ENCODE measurements around the gene HDAC11.

HDAC11 gene

GRCh38 chr3:13544951-13545651, 65.0 kb downstream of the HDAC11 start:
- no peak for DNase-seq

- no peak for DNase-seq
Measured at GRCh38 chr3:13545952-13546454, 65.9 kb downstream of the HDAC11 start.

DNA sequence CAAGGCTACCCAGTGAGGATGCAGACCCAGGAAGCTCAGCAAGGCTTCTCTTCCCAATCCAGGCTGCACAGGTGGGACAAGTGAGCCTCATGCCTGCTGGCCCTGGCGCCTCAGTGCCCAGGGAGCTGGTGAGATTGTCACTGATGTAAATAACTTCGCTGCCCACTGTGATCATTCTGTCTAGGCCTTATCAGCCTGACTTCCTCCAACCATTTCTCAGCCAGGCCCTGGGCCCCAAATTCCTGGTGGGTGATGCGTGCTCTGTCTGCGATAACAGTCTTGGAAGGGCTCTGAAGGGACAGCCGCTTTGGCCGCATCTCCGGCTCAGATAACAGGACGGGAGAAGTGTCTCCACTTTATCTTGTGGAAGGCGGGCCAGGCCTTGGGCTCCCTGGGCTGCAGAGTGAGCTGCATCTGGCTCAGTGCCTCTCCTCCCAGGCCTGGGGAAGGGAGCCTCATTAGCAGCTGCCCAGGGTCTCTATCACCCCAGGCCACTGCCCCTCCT, 66.6 kb downstream of the HDAC11 start:
- DNase-seq: no peak

DNA sequence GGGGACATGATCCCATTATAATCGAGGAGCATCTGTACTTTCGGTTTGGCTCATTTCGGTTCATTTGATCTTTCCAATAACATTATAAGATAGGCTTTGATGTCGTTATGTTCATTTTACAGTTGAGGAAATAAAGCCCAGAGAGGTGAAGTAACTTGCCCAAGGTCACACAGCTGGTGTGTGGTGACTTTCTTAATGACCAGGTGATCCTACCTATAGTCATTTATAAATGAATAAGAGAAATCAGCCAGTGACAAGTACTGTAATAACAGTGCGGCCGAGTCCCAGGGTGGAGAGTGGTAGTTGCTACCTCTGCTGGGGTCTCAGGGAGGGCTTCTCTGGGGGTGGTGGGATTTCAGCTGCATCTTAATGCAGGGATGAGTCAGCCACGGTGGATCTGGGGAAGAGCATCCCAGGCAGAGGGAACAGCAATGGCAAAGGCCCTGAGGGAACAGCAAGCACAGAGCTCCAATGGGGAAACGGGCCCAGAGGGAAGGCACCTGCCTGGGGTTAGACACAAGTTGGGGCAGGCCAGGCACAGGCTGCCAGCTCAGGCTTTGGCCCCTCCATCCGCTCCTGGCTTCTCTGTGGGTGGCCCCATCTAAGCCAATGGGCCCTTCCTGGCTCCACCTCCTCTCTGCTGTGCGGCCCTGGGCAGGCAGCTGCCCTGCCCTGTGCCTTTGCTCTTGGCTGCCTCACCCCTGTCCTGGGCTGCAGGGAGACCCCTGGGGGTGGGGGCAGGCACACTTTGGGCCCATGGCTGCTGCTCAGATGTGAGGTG, 67.7 kb downstream of the HDAC11 start:
- DNase-seq: no peak

DNA sequence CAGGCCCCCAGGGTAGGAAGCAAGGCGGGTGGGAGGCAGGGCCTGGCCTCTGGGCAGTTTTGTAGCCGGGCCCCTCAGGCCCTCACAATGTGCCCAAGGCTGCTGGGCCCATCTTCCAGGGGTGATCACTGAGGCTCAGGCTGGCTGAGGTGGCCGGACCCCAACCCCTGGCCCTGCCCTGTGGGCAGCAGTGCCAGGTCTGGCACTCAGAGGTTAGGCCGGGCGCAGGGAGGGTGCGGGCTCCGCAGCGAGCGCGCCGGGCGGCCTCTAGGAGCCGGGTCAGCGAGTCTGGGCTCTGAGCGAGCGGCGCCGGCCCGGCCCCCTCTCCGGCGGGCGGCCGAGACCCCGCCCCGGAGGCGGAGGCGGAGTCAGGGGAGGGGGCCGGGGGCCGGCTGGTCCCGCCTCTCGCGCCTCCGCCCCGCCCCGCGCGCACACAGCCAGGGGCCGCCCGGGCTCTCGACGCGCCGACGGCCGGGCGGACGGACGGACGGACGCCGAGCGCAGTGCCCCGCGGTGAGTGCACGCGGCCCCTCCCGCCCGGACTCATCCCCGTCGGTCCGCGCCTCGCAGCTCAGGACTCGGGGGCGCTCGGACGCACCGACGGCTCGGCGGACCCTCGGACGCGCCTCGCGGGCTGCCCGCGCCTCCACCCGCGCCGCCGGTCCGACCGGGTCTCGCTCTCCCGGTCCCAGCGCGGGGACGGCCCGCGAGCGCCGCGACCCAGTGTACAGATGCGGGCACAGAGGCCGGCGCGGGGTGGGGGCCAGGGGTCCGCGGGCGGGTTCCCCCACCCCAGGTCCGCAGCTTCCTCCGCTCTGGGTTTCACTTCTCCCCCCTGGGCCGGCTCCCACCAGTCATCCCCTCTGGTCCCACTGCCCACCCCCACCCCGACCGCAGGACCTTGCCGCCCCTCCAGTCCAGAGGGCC, 68.9 kb downstream of the HDAC11 start, which contains the start of gene FBLN2:
TSS of gene FBLN2 (plus strand) at position 430 of the 927 bp plus-strand sequence. CDS start 21,231 bp downstream, outside the sequence.
- DNase-seq: no peak

DNA sequence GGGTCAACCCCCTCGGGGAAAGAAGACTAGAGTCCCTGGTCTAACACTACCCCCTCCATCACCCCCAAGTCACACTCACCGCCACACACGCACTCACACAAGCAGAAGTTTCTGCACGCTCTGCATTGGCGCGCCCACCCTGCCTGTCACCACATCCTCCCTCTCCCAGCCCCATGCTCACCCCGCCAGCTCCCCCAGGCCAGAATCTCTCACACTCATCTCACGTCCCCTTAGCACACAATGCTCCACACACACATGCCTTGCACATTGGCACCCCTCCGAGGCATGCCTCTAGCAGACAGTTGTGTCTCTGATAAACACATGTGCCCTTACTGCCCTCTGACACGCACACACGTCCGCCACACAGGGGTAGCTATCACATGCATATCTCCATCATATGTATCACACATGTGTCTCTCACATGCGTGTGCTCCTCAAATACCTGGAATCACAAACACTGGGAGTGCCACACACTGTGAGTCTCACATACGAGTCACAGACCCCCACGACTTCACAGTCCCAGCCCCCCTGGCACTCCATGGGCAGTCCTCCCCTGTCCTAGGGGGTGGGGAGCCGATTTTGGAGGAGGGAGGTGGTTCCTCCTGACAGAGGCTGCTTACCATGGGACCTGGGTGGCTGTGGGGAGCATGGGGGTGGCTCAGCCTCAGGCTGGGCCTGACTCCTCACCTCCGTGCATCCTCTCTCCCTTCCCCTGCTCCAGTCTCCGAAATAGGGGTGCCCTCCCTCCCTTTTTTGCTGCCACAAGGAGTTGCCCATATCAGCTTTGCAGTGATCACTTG, 69.7 kb downstream of the HDAC11 start:
- DNase-seq: no peak

DNA sequence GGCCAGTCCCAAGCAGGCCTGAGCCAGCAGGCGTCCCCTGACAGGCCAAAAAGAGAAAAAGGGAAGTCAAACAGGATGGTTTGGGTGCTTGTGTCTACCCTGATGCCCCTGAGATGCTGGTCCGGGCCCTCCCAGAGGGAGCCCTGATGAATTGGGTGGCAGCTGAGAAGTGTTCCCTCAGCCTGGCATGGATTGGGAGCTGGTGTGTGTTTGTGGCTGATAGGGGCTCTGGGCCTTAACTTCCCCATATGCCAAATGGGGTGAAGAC, 70.3 kb downstream of the HDAC11 start:
- DNase-seq: no peak

- DNase-seq: no peak
Measured at GRCh38 chr3:13550791-13551360, 70.8 kb downstream of the HDAC11 start.

DNA sequence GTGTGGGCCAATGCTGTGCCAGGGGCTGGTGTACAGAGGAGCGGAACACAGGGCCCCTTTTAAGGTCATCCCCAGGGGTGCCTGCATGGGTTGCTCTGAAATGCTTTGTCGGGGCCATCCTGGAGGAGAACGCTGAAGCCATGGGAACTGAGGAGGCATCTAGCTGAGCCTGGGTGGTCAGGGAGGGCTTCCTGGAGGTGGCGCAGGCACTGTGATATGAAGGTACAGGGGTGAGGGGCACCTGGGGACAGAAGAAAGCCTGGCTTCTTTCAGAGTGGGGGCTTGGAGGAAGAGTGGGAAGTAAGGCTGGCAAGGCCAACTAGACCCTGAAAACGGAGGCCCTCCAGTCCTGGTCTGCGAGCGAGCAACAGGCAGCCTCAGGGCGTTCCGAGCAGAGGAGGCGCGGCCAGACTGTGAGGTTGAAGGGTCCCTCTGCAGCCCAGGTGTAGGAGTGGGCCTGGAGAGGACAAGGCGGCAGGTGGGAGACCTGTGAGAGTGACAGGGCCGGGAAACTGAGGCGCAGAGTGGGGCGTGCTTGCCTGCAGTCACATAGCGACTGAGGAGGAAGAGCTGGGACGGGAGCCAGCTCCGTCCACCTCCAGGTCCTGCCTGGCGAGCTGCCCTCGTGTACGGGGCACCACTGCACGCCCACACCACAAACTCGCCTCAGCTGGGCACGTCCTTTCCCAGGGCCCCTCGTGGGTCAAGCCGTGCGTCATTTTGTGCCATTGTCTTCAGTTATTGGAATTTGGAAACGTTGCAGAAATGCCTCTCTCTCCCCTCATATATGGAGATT, 72.9 kb downstream of the HDAC11 start:
- DNase-seq: no peak

DNA sequence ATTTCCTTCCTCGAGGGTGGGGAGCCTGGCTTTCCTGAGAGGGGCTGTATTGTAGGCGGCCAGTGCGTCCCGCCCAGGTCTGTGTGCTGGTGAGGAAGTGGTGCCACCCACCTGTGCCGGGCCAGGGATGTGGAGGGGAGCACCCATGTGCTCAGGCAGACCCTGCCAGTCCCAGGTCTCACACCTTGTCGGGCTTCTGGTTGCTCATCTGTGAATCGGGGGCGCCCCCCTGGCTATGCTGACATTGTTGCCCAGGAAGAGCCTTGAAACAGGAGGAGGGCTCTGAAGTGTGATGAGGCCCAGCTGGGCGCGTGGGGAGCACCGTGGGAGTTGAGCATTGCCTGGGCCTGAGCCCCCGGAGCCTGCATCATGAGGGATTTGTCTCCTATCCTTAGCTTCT, 73.6 kb downstream of the HDAC11 start:
- no peak for DNase-seq

DNA sequence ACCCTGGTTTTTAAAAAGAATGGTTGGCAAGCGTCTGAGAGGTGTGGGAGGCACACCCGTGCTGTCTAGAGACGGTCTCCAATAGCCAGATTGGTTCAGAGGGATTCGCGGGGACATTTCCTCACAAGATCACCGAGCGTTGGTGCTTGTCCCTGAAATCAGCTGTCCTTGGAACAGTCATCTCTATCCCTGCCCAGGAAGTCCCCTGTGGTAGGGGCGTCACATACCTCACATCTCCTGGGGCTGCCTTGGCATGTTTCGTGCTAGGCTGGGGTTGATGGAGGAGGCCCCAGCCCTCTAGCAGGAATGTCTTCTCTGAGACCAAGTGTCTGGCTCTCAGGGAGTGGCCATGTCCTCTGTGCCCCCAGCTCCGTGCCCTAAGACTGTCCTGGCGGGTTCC, 75.6 kb downstream of the HDAC11 start:
- DNase-seq: no peak
